GM21786 (cell line): ENCODE measurements around the gene COL5A3.
"Not testable (repeated sequence)": the region's sequence is repeated elsewhere in the genome, so short reads cannot be mapped to it uniquely, and the experiment has no call there.

Experiments used
- ATAC-seq: cut with Tn5 transposase; IDR thresholded peaks from one replicate; pipeline ENCODE4 v1.9.1; 2021; ENCODE audit not compliant: unreplicated experiment

COL5A3 gene

DNA sequence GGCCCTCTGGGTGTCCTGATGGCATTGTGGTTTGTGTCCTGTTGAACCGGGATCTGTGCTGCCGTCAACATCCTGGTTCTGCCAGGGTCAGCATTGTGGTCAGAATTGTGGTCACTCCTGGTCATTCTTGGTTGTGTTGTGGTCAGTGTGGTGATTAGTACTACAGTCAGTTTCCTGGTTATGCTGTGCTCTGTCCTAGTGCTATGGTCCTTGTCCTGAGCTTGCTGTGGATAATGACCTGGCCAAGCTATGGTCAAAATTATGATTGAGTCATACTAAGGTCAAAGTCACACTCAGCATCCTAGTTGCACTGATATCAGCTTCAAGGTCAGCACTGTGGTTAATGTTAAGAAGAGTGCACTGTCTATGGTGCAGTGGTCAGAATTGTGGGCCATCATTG is 69.5 kb downstream of the COL5A3 start:
- ATAC-seq: no peak

DNA sequence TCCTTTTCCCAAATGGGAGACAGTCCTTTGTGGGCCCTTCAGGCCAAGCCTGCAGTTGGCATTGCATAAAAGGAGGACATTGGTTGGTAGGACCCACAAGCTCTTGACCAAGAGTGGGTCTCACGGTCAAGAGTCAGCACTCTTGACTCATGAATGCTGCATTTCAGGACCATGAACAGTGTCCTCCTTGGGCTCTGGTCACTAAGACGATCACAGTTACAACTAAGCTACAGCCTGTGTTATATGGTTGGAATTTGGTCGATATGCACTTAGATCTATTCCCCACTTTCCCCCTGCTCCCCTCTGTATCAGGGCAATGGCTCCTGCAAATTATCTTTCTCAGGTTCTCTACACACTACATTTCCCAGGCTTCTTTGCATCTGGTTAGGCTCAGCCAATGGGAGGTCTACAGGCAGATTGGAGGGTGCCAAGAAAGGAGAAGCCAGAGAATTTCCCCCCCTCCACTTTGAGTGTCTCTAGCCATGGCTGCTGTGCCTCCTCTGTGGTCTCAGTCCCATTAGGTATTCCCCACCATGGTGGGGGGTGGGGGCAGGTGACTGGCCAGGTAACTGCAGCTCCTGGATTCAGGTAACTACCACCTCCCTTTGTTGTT is 70.9 kb downstream of the COL5A3 start:
- ATAC-seq: no peak

DNA sequence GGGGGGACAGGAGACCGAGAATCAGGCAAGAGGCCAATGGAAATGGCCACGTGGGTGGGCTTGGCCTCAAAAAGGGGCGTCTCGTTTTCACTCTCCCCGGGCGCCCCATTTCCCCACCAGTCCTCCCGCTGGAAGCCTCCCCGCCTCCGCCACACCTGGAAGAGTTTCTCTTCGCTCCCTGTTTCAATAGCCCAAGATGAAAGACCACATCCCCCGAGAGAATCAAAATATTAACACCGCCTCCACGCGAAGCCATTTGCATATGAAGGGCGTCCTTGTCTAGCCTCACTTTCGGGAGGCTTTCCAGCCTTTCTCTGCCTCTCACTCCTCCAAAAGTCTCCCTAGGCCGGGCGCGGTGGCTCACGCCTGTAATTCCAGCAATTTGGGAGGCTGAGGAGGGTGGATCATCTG is 73.3 kb downstream of the COL5A3 start:
- no peak for ATAC-seq

DNA sequence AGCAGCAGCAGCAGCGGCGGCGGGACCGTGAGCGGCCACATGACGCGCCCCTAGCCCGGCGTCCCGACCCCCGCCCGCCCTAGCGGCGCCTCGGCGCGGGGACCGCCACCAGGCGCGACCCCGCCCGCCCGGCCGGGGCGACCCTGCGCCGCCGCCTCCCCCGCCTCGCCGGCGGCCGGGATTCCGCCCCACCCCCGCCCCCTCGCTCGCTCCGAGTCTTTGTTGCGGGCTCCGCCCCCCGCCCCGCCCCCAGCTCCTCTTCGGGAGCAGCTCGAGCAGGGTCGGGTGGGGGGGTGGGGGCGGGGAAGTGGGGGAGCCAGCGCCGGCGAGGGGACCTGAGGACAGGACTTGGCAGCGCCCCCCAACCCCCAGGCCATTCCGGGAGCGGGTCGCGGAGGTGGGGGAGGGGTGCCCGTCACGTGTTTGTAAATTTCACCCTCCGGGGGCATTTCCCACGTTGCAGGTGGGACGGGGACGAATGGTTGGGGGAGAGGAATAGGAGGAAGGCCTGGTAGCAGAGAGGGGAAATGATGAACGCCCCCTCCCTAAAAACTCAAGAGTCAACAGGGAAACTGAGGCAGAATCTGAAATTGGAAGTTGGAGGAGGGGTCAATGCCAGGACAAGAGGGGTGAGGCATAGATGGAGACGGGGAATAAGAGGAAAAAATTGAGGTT is 73.8 kb downstream of the COL5A3 start, which contains the start of gene OLFM2:
OLFM2 (minus strand) TSS at position 190 of the 675 bp plus-strand sequence; CDS start at position 41, 149 bp downstream.
- no peak for ATAC-seq

DNA sequence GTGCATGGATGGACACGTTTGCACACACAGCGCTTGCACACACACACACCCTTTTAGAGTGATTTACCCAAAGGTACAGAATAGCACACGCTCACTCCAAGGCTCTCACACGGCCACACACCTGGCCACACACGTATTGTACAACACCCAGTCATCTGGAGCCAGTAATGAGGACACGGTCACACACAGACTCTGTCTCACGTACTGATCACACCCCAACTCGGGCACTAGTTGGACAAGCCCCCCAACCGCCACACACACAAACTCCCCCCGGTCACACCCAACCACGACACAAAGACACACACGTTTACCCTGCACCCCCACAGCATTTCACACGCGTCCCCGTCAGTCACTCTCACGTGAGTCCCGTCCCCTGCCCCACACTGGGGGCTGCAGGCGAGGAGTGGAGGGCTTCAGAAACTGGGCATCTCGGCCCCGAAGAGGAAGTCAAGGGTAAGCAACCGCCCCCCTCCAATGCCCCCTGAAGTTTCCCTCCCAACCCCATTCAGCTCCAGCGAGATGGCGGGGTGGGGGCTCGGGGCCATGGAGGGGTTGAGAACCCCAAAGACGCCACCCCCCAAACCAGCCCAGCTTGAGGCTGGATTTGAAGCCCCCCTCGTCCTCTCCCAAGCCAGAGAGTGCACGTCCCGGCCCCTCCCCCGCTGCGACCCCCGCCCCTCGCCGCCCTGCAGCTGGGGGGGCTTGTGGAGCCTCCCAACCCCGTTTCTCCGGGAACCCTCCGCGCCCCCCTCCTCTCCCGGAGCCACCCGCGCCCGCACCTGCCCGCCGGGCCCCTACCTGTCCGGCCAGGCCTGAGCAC is 74.6 kb downstream of the COL5A3 start:
- no peak for ATAC-seq

DNA sequence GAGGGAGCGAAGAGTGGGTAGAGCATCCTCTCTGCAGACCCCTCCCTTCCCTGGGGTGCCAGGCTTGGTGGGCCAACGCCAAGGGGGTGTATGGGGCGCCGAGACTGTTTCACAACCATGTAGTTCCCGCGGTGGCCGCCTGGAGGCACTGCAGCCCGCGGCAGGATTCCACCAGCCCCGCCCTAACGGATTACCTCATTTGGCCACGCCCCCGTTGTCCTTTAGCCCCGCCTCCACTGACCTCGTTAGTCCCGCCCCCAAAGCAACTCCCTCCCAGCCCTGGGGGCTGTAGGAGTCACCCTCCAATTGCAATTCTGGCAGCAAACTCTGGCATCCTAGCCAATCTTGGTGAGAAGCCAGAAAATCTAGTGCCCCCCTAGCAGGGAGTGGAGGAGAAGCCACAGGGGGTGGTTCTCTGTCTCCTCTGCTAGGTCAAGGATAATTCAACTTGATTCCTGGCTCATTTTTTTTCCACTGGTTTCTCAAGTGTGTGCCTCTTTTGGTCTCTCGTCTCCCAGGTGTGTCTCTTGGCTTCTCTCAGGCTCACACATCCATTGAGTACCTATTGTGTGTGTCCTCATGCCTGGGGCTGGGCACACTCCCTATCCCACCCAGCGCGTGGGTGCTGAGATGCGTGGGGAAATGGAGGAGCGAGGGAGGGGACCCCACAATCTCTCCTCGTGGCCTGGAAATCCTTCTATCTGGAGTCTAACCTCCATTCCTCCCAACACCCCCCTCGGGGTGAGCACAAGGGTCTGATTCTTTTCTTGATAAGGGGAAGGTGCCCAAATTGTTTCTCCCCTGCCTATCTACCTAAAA is 76.0 kb downstream of the COL5A3 start:
- ATAC-seq: no peak

DNA sequence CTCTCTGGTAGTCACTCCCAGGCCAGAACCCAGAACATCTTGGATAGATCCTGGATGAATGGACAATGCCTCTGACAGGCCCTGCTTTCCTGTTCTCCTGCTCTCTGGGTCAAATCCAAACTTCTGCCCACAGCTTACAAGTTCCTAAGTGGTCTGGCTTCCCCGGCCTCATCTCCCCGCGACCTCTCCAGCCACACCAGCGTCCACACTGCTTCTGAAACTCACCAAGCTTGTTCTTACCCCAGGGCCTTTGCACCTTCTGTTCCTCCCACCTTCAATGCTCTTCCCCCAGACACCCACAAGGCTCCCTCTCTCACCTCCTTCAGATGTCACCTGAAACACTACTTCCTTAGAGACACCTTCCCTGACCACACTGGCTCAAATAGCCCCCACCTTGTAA is 77.5 kb downstream of the COL5A3 start:
- no peak for ATAC-seq

DNA sequence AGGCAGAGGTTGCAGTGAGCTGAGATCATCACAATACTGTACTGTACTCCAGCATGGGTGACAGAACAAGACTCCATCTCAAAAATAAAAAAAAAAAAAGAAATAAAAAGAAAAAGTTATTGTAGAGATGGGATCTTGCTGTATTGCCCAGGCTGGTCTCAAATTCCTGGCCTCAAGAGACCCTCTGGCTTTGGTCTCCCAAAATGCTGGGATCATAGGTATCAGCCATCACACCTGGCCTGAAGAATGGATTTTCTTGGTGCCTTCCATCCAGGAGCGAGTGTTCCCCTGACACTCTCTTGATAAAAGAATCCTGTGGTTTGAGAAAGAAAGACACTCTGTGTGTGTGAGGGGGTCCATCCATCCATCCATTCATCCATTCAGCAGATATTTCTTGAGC is 78.7 kb downstream of the COL5A3 start:
- no peak for ATAC-seq

DNA sequence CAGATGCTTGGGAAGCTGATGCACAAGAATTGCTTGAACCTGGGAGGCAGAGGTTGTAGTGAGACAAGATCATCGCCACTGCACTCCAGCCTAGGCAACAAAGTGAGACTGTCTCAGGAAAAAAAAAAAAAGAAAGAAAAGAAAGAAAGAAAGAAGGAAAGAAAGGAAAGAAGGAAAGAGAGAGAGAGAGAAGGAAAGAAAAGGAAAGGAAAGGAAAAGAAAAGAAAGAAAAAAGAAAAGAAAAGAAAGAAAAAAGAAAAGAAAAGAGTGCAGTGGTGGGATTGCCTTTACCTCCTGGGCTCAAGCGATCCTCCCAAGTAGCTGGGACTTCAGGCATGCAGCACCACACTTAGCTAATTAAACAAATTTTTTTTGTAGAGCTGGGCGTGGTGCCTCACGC is 86.9 kb downstream of the COL5A3 start:
- no peak for ATAC-seq

DNA sequence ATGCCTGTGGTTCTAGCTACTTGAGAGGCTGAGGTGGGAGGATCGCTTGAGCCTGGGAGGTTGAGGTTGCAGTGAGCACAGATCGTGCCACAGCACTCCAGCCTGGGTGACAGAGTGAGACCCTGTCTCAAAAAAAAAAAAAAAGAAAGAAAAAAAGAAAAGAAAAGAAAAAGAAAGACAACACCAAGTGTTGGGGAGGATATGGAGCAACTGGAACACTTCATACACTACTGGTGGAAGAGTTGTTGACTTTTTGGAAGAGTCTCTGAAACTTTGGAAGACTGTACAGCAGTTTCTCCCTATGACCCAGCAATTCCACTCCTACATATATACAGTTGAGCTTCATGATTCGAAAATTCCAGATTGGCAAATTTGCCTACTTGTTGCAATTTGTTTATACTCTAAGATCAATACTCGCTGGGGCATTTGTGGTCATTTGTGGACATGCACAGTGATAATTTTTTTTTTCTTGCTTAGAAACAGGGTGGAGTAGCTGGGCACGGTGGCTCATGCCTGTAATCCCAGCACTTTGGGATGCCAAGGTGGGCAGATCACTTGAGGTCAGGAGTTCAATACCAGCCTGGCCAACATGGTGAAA is 87.4 kb downstream of the COL5A3 start:
- not testable (repeated sequence) for ATAC-seq

DNA sequence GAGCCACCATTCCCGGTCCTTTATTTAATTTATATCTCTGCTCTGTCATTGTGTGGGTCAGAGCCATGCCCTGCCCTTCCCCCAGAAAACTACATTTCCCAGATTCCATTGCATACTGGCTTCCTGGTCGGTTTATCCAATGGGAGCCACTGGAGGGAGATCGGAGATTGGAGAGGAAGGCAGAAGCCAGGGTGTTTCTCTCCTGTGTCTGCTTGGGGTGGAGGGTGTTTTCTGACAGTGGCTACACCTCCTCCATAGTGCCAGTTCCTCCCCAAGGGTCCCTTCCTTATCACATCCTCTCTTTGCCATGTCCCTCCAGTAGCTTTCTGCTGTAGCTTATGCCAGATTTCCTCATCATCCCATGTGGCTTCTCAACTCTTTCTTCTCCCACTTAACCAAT is 93.0 kb downstream of the COL5A3 start:
- ATAC-seq: no peak

DNA sequence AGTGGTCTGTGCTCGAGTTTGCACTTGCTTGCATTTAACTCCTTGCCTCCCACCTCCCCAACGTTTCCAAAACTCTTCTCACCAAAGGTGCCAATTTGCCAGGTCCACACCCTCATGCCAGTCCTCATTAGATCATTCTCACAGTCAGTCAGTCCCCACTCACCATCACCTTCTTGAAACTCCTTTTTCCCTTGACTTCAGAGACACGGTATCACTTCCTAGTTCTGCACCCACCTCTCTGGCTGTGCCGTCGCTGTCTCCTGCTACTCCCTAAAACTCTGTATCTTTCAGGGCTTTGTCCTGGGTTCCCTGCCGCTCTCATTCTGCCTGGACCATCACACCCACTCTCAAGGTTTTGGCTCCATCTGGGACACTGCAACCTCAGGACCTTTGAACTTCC is 93.6 kb downstream of the COL5A3 start:
- no peak for ATAC-seq

DNA sequence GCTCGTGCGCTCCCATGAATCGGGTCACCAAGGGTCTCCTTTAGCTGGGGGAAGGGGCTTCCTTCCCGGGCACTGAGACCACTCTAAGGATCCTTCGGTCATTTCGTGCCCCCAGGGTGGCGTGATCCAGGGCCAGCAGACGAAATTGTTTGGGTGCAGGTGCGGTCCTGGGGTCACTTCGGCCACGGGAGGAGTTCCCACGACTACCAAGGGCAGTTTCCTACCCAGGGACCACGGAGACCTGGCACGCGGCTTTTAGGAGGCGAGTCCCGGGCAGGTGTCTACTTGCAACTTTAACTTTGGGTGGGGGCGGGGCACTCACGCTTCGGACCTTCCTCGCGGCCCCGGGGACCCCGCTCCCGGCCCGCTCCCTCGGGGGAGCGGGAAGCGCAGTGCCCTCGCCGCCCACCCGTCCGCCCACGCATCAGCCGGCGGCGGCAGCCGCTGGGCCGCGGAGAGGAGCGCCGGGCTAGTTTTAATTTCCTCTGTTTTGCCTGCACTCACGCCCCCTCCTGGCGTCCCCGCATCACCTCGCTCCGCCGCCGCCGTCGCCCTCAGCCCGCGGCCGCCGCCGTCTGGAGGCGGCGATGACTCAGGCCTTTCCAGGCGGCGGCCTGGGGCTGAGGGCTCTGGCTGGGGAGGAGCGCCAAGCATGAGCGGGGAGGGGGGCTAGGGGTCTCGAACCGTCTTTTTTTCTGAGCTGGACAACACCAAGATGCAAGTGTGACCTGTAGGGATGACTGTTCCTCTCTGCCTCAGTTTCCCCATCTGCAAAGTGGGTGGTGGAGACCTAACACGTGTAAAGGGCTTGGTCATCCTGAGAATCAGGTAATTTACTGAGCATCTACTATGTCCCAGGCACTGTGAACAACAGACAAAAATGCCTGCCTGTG is 95.7 kb downstream of the COL5A3 start:
- ATAC-seq: no peak

DNA sequence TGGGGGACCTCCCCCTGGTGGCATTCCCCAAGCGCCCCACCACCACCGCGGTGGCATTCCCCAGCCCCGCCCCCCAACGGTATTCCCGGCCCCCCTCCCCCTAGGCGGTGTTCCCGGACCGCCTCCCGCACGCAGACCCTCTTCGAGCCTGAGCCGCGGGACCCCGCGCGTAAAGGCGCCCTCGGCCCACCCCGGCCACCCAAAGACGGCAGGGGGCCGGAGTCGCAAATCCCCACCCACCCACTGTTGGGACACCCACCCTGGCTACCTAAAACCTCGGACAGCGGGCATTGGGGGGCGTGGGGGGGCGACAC is 96.3 kb downstream of the COL5A3 start:
- ATAC-seq: no peak

DNA sequence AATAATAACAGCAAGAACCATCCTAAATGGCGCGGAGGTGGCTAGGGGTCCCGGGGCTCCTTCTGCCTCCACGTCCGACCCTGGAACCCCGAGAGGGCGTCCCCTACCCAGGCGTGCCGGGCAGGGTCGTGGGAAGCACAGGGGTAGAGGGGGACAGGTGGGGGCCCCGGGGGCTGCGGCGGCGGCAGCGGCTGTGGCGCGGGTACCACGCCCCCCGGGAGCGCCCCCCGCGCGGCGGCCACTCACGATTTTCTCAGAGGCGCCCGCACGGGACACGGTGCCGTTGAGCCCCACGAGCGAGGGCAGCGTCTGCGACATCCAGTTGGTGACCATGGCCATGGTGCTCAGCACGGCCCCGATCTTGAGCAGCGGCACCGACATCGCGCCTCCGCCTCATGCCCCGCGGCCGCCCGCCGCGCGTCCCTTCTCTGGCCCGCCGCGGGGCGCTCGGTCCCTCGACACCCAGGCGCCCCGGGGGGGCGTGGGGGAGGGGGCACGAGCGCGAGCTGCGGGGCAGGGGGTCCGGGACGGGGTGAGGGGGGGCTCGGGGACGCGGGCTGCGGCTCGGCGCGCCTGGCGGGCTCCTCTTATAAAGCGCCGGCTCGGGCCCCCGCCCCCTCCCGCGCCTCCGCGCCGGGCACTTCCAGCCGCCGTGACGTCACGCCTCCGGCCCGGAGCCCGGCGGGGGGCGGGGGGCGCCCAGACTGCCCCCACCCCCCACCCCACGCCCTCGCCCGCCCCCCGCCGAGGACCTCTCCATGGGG is 96.9 kb downstream of the COL5A3 start:
- ATAC-seq: no peak

DNA sequence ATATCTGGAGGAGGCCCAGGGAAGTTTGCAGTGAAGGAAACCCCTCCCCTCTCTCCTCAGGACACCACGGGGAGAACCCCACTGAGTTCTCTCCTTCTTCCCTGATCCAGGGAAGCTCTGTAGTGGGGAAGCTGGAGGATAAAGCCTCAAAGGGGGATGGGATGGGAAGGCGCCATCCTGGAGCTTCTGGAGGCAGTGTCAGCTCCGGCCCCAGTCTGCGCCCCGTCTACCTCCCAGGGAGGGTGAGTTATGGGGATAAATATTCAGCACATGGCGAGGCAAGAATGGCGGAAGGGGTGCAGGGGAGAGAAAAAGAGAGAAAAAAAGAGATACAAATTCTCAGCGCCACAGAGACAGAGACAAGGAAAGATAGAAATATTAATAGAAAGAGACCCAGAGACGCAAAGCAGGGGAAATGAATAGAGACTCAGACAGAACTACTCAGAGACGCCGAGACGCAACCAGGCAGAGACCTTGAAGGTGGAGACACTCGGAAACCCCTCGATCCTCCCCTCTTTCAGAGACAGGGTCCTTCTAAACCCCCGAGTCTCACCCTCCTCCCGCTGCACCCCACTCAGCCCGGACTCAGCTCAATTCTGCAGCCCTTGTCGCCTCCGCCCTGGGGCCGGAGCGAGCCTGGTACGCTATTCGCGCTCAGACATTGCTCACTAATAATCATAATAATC is 97.6 kb downstream of the COL5A3 start:
- ATAC-seq: no peak

DNA sequence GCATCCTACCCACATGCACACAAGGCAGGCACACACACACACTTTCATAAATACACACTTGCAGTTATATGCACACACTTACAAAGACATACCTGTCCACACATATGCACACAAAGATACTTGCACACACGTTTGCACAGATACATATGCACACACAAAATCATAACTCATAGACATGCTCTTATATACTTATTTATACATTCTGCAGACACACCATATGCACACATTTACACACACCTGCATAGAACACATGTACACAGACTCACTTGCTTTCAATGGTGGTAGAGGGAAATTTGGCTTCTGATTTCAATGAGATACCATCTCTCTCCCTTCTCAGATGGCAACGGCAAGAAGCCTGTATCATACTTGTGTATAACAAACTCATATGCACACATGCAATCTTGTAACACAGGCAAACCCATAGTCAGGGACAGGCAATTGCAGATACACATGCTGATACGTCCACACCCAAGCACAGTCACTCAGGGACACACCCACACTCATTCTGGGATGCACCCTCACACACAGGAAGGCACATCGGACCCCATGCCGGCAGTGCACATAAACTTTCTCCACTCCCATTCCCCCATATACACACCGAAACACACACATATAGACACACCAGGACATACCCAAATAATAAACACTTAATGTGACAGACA is 98.6 kb downstream of the COL5A3 start:
- no peak for ATAC-seq

DNA sequence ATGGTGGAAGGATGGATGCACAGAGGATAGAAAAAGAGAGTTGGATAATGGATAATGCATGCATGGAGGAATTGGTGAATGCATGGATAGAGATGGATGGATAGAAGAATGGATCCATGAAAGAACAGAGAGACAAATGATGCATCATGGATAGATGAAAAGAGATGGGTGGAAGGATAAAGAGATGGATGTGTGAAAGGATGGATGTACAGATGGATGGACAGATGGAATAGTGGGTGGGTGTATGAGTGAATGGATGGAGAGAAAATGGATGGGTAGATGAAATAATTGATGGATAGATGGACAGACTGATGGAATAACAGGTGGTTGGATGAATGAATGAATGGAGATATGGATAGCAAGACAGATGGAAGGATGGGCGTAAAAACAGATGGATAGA is 99.7 kb downstream of the COL5A3 start:
- ATAC-seq: no peak
